OCI-LY3 (cell line): ENCODE data around the gene BFSP1.

Experiments used
- H2AFZ ChIP-seq: fragments of 200-600, 300-600 bp; shearing (Covaris generic); 2 replicates; pipeline ENCODE4 v1.6.0; 2014; ENCODE audit warnings: antibody characterized with exemption, low read depth, low read length
- H3K27ac ChIP-seq: fragments of 200-600, 300-600 bp; sonication (generic); 2 replicates; pipeline ENCODE4 v1.5.1; 2014; ENCODE audit warnings: mild to moderate bottlenecking, low read length, moderate library complexity, mixed read lengths
- H3K27me3 ChIP-seq: fragments of 200-600, 300-600 bp; sonication (generic); 2 replicates; pipeline ENCODE4 v1.6.1; 2014; ENCODE audit warnings: low read depth, low read length, mixed read lengths
- H3K36me3 ChIP-seq: fragments of 200-600, 300-600 bp; sonication (generic); replicated peaks from 2 replicates; pipeline ENCODE3; 2014; ENCODE audit warnings: low read depth, low read length, mixed read lengths
- H3K4me1 ChIP-seq: fragments of 300-600, 200-600 bp; sonication (generic); 2 replicates; pipeline ENCODE4 v1.6.1; 2014; ENCODE audit warnings: low read length, mixed read lengths
- H3K4me2 ChIP-seq: fragments of 200-600, 300-600 bp; sonication (generic); 2 replicates; pipeline ENCODE4 v1.6.1; 2014; ENCODE audit warnings: low read length, mixed read lengths
- H3K4me3 ChIP-seq: fragments of 300-600, 200-600 bp; sonication (generic); 2 replicates; pipeline ENCODE4 v1.5.1; 2014; ENCODE audit warnings: antibody characterized with exemption, mild to moderate bottlenecking, low read length, moderate library complexity
- H3K79me2 ChIP-seq: fragments of 300-600, 200-600 bp; shearing (Covaris generic); 2 replicates; pipeline ENCODE4 v1.6.1; 2014; ENCODE audit warnings: mild to moderate bottlenecking, low read length, mixed read lengths
- H3K9ac ChIP-seq: fragments of 300-600, 200-600 bp; shearing (Covaris generic); 2 replicates; pipeline ENCODE4 v1.6.0; 2014; ENCODE audit warnings: mild to moderate bottlenecking, low read length, moderate library complexity
- H3K9me3 ChIP-seq: fragments of 200-600, 300-600 bp; shearing (Covaris generic); 2 replicates; pipeline ENCODE4 v1.6.1; 2014; ENCODE audit warnings: low read length, mixed read lengths; ENCODE audit not compliant: insufficient read depth
- H4K20me1 ChIP-seq: fragments of 200-600, 300-600 bp; sonication (generic); 2 replicates; pipeline ENCODE4 v1.6.1; 2016; ENCODE audit warnings: low read length, mixed read lengths; ENCODE audit not compliant: insufficient read depth
- EZH2phosphoT487 ChIP-seq: fragments of 200-600 bp; shearing (Covaris generic); IDR thresholded peaks from 2 replicates; pipeline ENCODE4 v1.6.1; 2018; ENCODE audit warnings: antibody characterized with exemption, mixed run types, low read depth
- TF ChIP-seq, protein P1 (sequence below): fragments of 200-600, 300-600 bp; sonication (generic); IDR thresholded peaks from 2 replicates; pipeline ENCODE4 v1.5.1; 2014; ENCODE audit warnings: antibody characterized with exemption, low read length, low read depth

BFSP1 gene

DNA sequence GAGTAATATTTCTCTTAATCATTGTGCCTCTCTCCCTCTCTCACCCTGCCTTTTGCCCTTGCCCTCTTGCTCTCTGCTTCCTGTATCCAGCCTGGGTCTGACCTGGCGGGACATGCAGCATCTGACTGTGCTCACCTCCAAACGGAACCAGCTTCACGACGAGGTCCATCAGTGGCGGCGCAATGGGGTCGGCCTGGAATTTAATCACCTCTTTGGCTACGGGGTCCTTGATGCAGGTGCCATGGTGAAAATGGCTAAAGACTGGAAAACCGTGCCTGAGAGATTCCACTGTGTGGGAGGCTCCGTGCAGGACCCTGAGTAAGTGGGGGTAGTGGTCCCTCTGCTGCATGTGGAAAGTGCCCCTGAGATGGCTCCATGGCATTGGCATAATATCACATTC, 65.9 kb downstream of the BFSP1 start:
- H3K9me3 ChIP-seq = no peaks in the 10 kb centered on the region
- no peak overlapping the region for H3K9ac ChIP-seq
- no peaks in the 10 kb centered on the region for H3K79me2 ChIP-seq
- no peak overlapping the region for H3K27ac ChIP-seq
- 0 out of 2 replicates have a peak, but pooled peaks cover 4% of the 10 kb centered on the region for H3K27me3 ChIP-seq
- H4K20me1 ChIP-seq = no peaks in the 10 kb centered on the region
- H3K36me3 ChIP-seq = no peaks in the 10 kb centered on the region
- H3K4me2 ChIP-seq = no peak overlapping the region
- H2AFZ ChIP-seq = no peak overlapping the region
- H3K4me1 ChIP-seq = no peaks in the 10 kb centered on the region
- H3K4me3 ChIP-seq = no peak overlapping the region
- TF ChIP-seq, protein P1, sequence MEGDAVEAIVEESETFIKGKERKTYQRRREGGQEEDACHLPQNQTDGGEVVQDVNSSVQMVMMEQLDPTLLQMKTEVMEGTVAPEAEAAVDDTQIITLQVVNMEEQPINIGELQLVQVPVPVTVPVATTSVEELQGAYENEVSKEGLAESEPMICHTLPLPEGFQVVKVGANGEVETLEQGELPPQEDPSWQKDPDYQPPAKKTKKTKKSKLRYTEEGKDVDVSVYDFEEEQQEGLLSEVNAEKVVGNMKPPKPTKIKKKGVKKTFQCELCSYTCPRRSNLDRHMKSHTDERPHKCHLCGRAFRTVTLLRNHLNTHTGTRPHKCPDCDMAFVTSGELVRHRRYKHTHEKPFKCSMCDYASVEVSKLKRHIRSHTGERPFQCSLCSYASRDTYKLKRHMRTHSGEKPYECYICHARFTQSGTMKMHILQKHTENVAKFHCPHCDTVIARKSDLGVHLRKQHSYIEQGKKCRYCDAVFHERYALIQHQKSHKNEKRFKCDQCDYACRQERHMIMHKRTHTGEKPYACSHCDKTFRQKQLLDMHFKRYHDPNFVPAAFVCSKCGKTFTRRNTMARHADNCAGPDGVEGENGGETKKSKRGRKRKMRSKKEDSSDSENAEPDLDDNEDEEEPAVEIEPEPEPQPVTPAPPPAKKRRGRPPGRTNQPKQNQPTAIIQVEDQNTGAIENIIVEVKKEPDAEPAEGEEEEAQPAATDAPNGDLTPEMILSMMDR = no peak
- no peak for TF ChIP-seq EZH2phosphoT487

DNA sequence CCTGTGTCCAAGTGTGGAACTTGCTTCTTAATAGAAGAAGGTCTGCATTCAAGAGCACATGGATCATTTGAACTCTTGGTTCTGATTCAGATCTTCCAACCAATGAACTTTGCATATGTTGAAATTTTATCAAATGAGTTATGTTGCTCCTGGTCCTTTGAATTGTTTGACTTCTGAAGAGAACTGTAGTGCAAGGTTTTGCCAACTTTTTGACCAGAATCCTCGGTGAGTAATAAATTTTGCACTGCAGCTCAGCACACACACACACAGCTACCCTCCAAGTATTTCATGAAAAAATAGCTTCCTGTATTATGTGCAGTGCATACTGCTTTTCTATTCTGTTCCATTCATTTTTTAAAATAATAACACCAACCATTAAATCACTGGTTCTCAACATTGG, 67.5 kb downstream of the BFSP1 start:
- Histone ChIP-seq H2AFZ (no peak overlapping the region), H3K79me2 (no peaks in the 10 kb centered on the region), H3K4me2 (no peak overlapping the region), H4K20me1 (no peaks in the 10 kb centered on the region), H3K4me1 (no peaks in the 10 kb centered on the region), H3K27me3 (0 out of 2 replicates have a peak, but pooled peaks cover 5% of the 10 kb centered on the region), H3K4me3 (no peak overlapping the region), H3K36me3 (no peaks in the 10 kb centered on the region), H3K9me3 (no peaks in the 10 kb centered on the region), H3K9ac (no peak overlapping the region), H3K27ac (no peak overlapping the region)
- TF ChIP-seq EZH2phosphoT487 = no peak
- TF ChIP-seq, protein P1 = no peak

DNA sequence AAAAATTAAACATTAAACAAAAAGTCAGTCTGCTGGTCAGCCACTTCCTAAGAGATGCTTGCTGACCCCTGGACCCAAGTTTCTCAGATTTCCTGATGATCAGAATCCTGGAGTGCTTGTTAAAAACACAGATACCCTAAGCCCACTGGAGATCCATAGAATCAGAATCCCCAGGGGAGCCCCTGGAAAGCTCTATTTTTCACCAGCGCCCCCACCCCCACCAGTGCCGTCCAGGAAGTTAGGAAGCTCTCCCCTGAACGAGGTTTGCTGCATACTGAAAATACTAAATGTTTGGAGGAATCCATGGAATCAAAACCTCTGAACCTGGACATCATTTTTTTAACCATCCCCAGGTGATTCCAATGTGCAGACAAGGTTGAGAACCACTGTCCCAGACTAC, 69.2 kb downstream of the BFSP1 start:
- H4K20me1 ChIP-seq = no peaks in the 10 kb centered on the region
- H3K4me2 ChIP-seq = no peak overlapping the region
- no peak overlapping the region for H3K9ac ChIP-seq
- H2AFZ ChIP-seq = no peak overlapping the region
- TF ChIP-seq, protein P1 = no peak
- no peak for TF ChIP-seq EZH2phosphoT487
- peaks cover 18% of the 10 kb centered on the region for H3K27me3 ChIP-seq
- no peak overlapping the region for H3K4me3 ChIP-seq
- no peaks in the 10 kb centered on the region for H3K9me3 ChIP-seq
- no peaks in the 10 kb centered on the region for H3K36me3 ChIP-seq
- no peaks in the 10 kb centered on the region for H3K79me2 ChIP-seq
- H3K27ac ChIP-seq = no peak overlapping the region
- no peaks in the 10 kb centered on the region for H3K4me1 ChIP-seq

DNA sequence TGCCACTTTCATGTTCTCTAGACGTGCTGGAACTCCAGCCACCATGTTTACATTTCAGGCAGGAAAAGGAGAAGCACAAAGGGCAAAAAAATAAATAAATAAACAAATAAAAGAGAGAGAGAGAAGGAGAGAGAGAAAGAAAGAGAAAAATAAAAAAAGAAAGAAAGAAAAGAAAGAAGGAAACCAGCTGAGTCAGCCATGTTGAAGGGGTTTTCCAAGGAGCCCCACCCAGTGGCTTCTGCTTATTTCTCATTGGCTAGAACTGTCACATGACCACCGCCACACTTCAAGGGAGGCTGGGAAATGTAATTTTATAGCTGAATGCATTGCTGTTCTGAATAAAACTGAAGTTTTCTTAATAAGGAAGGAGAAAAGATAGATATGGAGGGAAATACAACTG, 71.1 kb downstream of the BFSP1 start:
- no peak for TF ChIP-seq EZH2phosphoT487
- TF ChIP-seq, protein P1 = no peak
- Histone ChIP-seq H3K9me3 (no peaks in the 10 kb centered on the region), H4K20me1 (no peaks in the 10 kb centered on the region), H3K27ac (no peak overlapping the region), H3K4me3 (no peak overlapping the region), H3K79me2 (no peaks in the 10 kb centered on the region), H2AFZ (no peak overlapping the region), H3K9ac (no peak overlapping the region), H3K27me3 (peaks cover 32% of the 10 kb centered on the region), H3K36me3 (no peaks in the 10 kb centered on the region), H3K4me2 (no peak overlapping the region), H3K4me1 (no peaks in the 10 kb centered on the region)
